NCI-H1436 treated with DMSO at 0.1 percent for 48 hours (cell line): ENCODE data around the gene GDF2.

Experiments
- DNase-seq: peaks from one replicate; lab custom pipeline; 2025; lab: John Stamatoyannopoulos, UW

Gene GDF2

GRCh38 chr10:47370015-47370767, 47.9 kb downstream of the GDF2 start:
- DNase-seq, result no peak

DNA sequence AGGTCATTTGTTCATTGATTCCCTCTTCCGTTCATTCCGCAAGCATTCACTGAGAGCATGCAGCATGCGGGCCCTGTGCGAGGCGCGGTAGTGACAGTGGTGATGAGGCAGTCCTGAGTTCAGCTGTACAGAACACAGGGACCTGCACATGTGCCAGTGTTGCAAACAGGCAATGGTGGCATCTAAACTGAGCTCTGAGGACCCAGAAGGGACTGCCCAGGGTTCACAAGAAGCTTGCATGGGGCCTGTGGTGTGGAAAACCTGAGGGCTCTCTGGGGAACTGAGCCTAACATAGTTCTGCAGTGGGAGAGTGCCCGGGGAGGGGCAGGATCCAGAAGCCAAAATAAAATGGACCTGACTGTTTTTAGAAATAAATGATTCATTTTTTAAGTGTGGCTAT, 48.6 kb downstream of the GDF2 start:
- DNase-seq, result no peak

- DNase-seq, result no peak
Observed at GRCh38 chr10:47371629-47372485, 49.6 kb downstream of the GDF2 start.

DNA sequence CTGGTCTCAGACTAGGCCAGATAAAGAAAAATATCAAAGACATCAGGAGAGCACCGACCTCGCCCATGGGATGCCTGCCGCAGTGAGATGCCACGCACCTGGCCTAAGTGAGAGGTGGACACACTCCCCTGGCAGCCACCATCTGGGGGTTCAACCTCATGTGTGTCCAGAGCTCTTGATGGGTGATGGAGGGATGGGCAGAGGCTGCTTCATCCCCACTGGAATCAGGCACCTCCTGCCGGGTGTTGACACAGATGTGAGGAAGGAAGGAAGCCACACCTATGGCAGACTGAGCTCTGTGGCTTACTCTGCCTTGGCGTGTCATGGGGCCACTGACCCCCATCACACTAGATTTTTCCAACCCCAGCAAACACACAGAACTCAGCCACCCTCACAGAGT, 50.5 kb downstream of the GDF2 start:
- DNase-seq, result no peak

- no peak for DNase-seq
Observed at GRCh38 chr10:47374611-47375536, 52.6 kb downstream of the GDF2 start.

- DNase-seq, result no peak
Observed at GRCh38 chr10:47376522-47377220, 54.4 kb downstream of the GDF2 start.
